ENCODE results near the gene IRF7.

IRF7 gene

GRCh38 chr11:605286-606129 is 10.2 kb downstream of the IRF7 start:
- no peak for DNase-seq (ENCODE audit: low read depth)
- no peak for TF ChIP-seq CTCF (IDR thresholded peaks at IDR 0.05; ENCODE audit: insufficient read depth, low read depth, low read length, missing control alignments)
- H3K4me3 ChIP-seq (ENCODE audit: low read length), result no peak overlapping the region

GRCh38 chr11:603154-603553 is 12.6 kb downstream of the IRF7 start:
- TF ChIP-seq CTCF (IDR thresholded peaks at IDR 0.05; ENCODE audit: insufficient read depth, low read depth, low read length, missing control alignments), result no peak

GRCh38 chr11:601573-602245 is 14.0 kb downstream of the IRF7 start:
- DNase-seq (ENCODE audit: low read depth), result no peak
- no peak for TF ChIP-seq CTCF (IDR thresholded peaks at IDR 0.05; ENCODE audit: insufficient read depth, low read depth, low read length, missing control alignments)
- no peak overlapping the region for H3K4me3 ChIP-seq (ENCODE audit: low read length)

More at GRCh38 chr11:603154-603553, 12.6 kb downstream of the IRF7 start:
- H3K4me3 ChIP-seq (ENCODE audit: low read length), result no peak overlapping the region
- DNase-seq (ENCODE audit: low read depth), result no peak

GRCh38 chr11:598005-598680 is 17.6 kb downstream of the IRF7 start:
- no peak for TF ChIP-seq CTCF (IDR thresholded peaks at IDR 0.05; ENCODE audit: insufficient read depth, low read depth, low read length, missing control alignments)
- DNase-seq (ENCODE audit: low read depth), result no peak
- H3K4me3 ChIP-seq (ENCODE audit: low read length), result no peak overlapping the region

- no peak for DNase-seq (ENCODE audit: low read depth)
- H3K4me3 ChIP-seq (ENCODE audit: low read length), result no peak overlapping the region
- TF ChIP-seq CTCF (IDR thresholded peaks at IDR 0.05; ENCODE audit: insufficient read depth, low read depth, low read length, missing control alignments), result no peak
Measured at GRCh38 chr11:597166-597725, 18.5 kb downstream of the IRF7 start.

GRCh38 chr11:596374-596773 is 19.4 kb downstream of the IRF7 start:
- no peak overlapping the region for H3K4me3 ChIP-seq (ENCODE audit: low read length)
- no peak for TF ChIP-seq CTCF (IDR thresholded peaks at IDR 0.05; ENCODE audit: insufficient read depth, low read depth, low read length, missing control alignments)
- no peak for DNase-seq (ENCODE audit: low read depth)
